Testis (tissue), 3 donors: Measurements from ENCODE around the gene TRIM58. TPM values are rescaled to one million over a fixed set of nuclear protein-coding genes. Genes with fewer than 3 reads are reported as not detected.

Experiments
- DNase-seq: peaks from one replicate; pipeline ENCODE4 v3.0.0-alpha.2; 2019
- H3K27ac ChIP-seq, 2 donors: fragments of 200-600 bp; sonication (generic); one replicate each; pipeline ENCODE4 v1.5.1; 2019
- H3K27me3 ChIP-seq: fragments of 200-600 bp; sonication (generic); one replicate; pipeline ENCODE4 v1.5.1; 2019
- H3K36me3 ChIP-seq: fragments of 200-600 bp; sonication (generic); one replicate; pipeline ENCODE4 v1.5.1; 2017; ENCODE audit warnings: low read depth; ENCODE audit errors: missing control alignments
- H3K4me1 ChIP-seq: fragments of 200-600 bp; sonication (generic); one replicate; pipeline ENCODE4 v1.5.1; 2019
- H3K4me3 ChIP-seq, 2 donors: fragments of 200-600 bp; sonication (generic); one replicate each; pipeline ENCODE4 v1.5.1; 2017 to 2019
- H3K9me3 ChIP-seq: fragments of 200-600 bp; sonication (generic); one replicate; pipeline ENCODE4 v1.5.1; 2017
- CTCF ChIP-seq, 3 experiments: fragments of 450-650 bp in 2 of 3; fragments of 200-600 bp in 1 of 3; sonication (generic) in 1 of 3; IDR thresholded peaks; one replicate each; pipeline ENCODE4 v1.5.1; 2016 to 2019; ENCODE audit warnings: antibody characterized with exemption in 3 of 3, mild to moderate bottlenecking in 2 of 3, moderate library complexity in 1 of 3
- POLR2A ChIP-seq: fragments of 450-650 bp; IDR thresholded peaks from one replicate; pipeline ENCODE4 v1.6.1; 2017; ENCODE audit warnings: antibody characterized with exemption, mild to moderate bottlenecking, moderate library complexity
- WGBS, 2 donors: methylation state at CpG; one replicate each; pipeline ENCODE4 v1.1.5; 2018; 5-methylcytosine and 5-hydroxymethylcytosine counted together
- intact Hi-C: fragments of 100-400 bp; cut with DNase I; formaldehyde crosslinking; loops from one replicate; pipeline ENCODE4 v1.15.1; 2023; ENCODE audit warnings: low total_unique reads
- polyA plus RNA-seq: library from polyadenylated mRNA; stranded (reverse); fragments of 350-450 nt; fragmentation: Illumina TruSeq; extraction: RNeasy Lipid Tissue Mini Kit (QIAGEN cat#74804); gene quantifications from one replicate; pipeline ENCODE4 v1.2.3, GENCODE V29; 2014; ENCODE audit warnings: low read depth, low replicate concordance; ENCODE audit not compliant: insufficient read depth
- total RNA-seq, 2 donors: library from RNA; depleted of rRNA; stranded (reverse); fragments of >200 nt; gene quantifications; one replicate each; pipeline ENCODE4 v1.2.3, GENCODE V29; 2016

Gene TRIM58
- total and polyA plus RNA-seq, 3 donors from 2014 or later = 2.9 to 7.5 (median 5.7) TPM

GRCh38 chr1:247843411-247843810, 13.6 kb upstream of the TRIM58 start:
- H3K27me3 ChIP-seq = no peaks in the 10 kb centered on the region
- no peaks in the 10 kb centered on the region for H3K9me3 ChIP-seq
- no peak overlapping the region for H3K27ac ChIP-seq
- intact Hi-C loops = no loop called here
- TF ChIP-seq POLR2A = no peak
- no peak for TF ChIP-seq CTCF (IDR thresholded peaks at IDR 0.05)
- WGBS, 2 donors = 47 to 78% methylated on average over 2 of the region's 2 CpGs
- H3K36me3 ChIP-seq = no peaks in the 10 kb centered on the region
- no peaks in the 10 kb centered on the region for H3K4me1 ChIP-seq
- DNase-seq = no peak
- H3K4me3 ChIP-seq = no peak overlapping the region

- Histone ChIP-seq H3K27ac (no peak overlapping the region), H3K27me3 (no peaks in the 10 kb centered on the region), H3K4me1 (no peaks in the 10 kb centered on the region), H3K4me3 (no peak overlapping the region), H3K9me3 (no peaks in the 10 kb centered on the region), H3K36me3 (no peaks in the 10 kb centered on the region)
- intact Hi-C loops = no loop called here
- TF ChIP-seq CTCF (IDR thresholded peaks at IDR 0.05) = no peak
- no peak for TF ChIP-seq POLR2A
- DNase-seq = no peak
- WGBS, 2 donors = 75 to 76% methylated on average over 12 of the region's 12 CpGs
These were observed 11.8 kb upstream of the TRIM58 start for GRCh38 chr1:247845011-247845692.

- TF ChIP-seq POLR2A = no peak
- TF ChIP-seq CTCF (IDR thresholded peaks at IDR 0.05) = no peak
- intact Hi-C loops = no loop called here
- H3K9me3 ChIP-seq = no peaks in the 10 kb centered on the region
- H3K4me3 ChIP-seq = no peak overlapping the region
- 72 to 78% methylated on average over 5 of the region's 5 CpGs for WGBS, 2 donors
- no peak for DNase-seq
- no peaks in the 10 kb centered on the region for H3K4me1 ChIP-seq
- no peaks in the 10 kb centered on the region for H3K27me3 ChIP-seq
- no peaks in the 10 kb centered on the region for H3K36me3 ChIP-seq
- no peak overlapping the region for H3K27ac ChIP-seq
These were observed 11.3 kb upstream of the TRIM58 start for GRCh38 chr1:247845693-247846017.

GRCh38 chr1:247848346-247848745, 8.6 kb upstream of the TRIM58 start:
- no peaks in the 10 kb centered on the region for H3K36me3 ChIP-seq
- H3K27ac ChIP-seq = no peak overlapping the region
- no peaks in the 10 kb centered on the region for H3K27me3 ChIP-seq
- H3K4me3 ChIP-seq = no peak overlapping the region
- intact Hi-C loops = no loop called here
- H3K4me1 ChIP-seq = no peaks in the 10 kb centered on the region
- no peaks in the 10 kb centered on the region for H3K9me3 ChIP-seq
- no peak for TF ChIP-seq CTCF (IDR thresholded peaks at IDR 0.05)
- TF ChIP-seq POLR2A = no peak
- WGBS, 2 donors = 81 to 87% methylated on average over 7 of the region's 7 CpGs
- no peak for DNase-seq

- intact Hi-C loops = no loop called here
- DNase-seq = no peak
- H3K9me3 ChIP-seq = no peaks in the 10 kb centered on the region
- H3K4me1 ChIP-seq = no peaks in the 10 kb centered on the region
- WGBS, 2 donors = 90 to 96% methylated on average over 1 of the region's 1 CpG
- no peak overlapping the region for H3K27ac ChIP-seq
- H3K27me3 ChIP-seq = no peaks in the 10 kb centered on the region
- no peaks in the 10 kb centered on the region for H3K36me3 ChIP-seq
- TF ChIP-seq POLR2A = no peak
- TF ChIP-seq CTCF (IDR thresholded peaks at IDR 0.05) = no peak
- no peak overlapping the region for H3K4me3 ChIP-seq
These were observed 7.4 kb upstream of the TRIM58 start for GRCh38 chr1:247849616-247850015.
